Osteoblast (primary cell): ENCODE results near the gene PADI3. TPM values are rescaled to one million over a fixed set of nuclear protein-coding genes. Genes with fewer than 3 reads are reported as not detected.

Source experiments
- DNase-seq: peaks from one replicate; pipeline ENCODE4 v3.0.0; 2011; ENCODE audit warnings: low spot score, mixed read lengths; ENCODE audit not compliant: insufficient read length; ENCODE audit errors: missing footprints
- H2AFZ ChIP-seq: 2 replicates; pipeline ENCODE4 v1.6.0; 2011; ENCODE audit warnings: mild to moderate bottlenecking, low read length
- H3K27ac ChIP-seq: 2 replicates; pipeline ENCODE4 v1.5.1; 2011; ENCODE audit warnings: mild to moderate bottlenecking, low read depth, low read length, moderate library complexity
- H3K27me3 ChIP-seq: 2 replicates; pipeline ENCODE4 v1.6.0; 2012; ENCODE audit warnings: mild to moderate bottlenecking, control low read depth, inconsistent platforms, low read length, moderate library complexity; ENCODE audit not compliant: insufficient read depth
- H3K36me3 ChIP-seq: 2 replicates; pipeline ENCODE4 v1.5.1; 2011; ENCODE audit warnings: mild to moderate bottlenecking, low read length, control low read depth, moderate library complexity; ENCODE audit not compliant: insufficient read depth
- H3K4me1 ChIP-seq: 2 replicates; pipeline ENCODE4 v1.5.1; 2011; ENCODE audit warnings: mild to moderate bottlenecking, low read length, control low read depth, moderate library complexity; ENCODE audit not compliant: insufficient read depth
- H3K4me2 ChIP-seq: 2 replicates; pipeline ENCODE4 v1.6.0; 2011; ENCODE audit warnings: mild to moderate bottlenecking, low read length; ENCODE audit not compliant: insufficient read depth
- H3K4me3 ChIP-seq: fragments of 200-600 bp; sonication (generic); 3 replicates; pipeline ENCODE4 v1.5.1; 2012; ENCODE audit warnings: mild to moderate bottlenecking, low read length, inconsistent platforms; ENCODE audit not compliant: insufficient read depth
- H3K79me2 ChIP-seq: 2 replicates; pipeline ENCODE4 v1.6.0; 2012; ENCODE audit warnings: mild to moderate bottlenecking, low read length, control low read depth, inconsistent platforms; ENCODE audit not compliant: insufficient read depth
- H3K9me3 ChIP-seq: 2 replicates; pipeline ENCODE4 v1.5.1; 2011; ENCODE audit warnings: low read depth, low read length, control low read depth
- H4K20me1 ChIP-seq: 2 replicates; pipeline ENCODE4 v1.6.0; 2012; ENCODE audit warnings: mild to moderate bottlenecking, low read length, control low read depth; ENCODE audit not compliant: insufficient read depth
- CTCF ChIP-seq: IDR thresholded peaks from 2 replicates; pipeline ENCODE4 v1.5.1; 2011; ENCODE audit warnings: mild to moderate bottlenecking, low read depth, low read length, moderate library complexity; ENCODE audit errors: extremely low read depth
- total RNA-seq: library from RNA; depleted of rRNA; stranded (reverse); fragments of >200 nt; gene quantifications from 2 replicates; pipeline ENCODE4 v1.2.3, GENCODE V29; 2012

Gene PADI3
- total RNA-seq, 1 donor = not detected

GRCh38 chr1:17208546-17208945 is 40.4 kb upstream of the PADI3 start:
- Histone ChIP-seq H2AFZ (no peak overlapping the region), H3K79me2 (no peaks in the 10 kb centered on the region)

GRCh38 chr1:17209430-17209829 is 39.5 kb upstream of the PADI3 start:
- Histone ChIP-seq H3K36me3 (no peaks in the 10 kb centered on the region), H2AFZ (peak overlapping the region; percentile 36), H3K4me2 (no peak overlapping the region), H3K4me3 (no peak overlapping the region), H4K20me1 (no peaks in the 10 kb centered on the region), H3K4me1 (peaks cover 26% of the 10 kb centered on the region), H3K27me3 (no peaks in the 10 kb centered on the region), H3K79me2 (no peaks in the 10 kb centered on the region), H3K9me3 (no peaks in the 10 kb centered on the region), H3K27ac (no peak overlapping the region)
- TF ChIP-seq CTCF = no peak
- no peak for DNase-seq

More at GRCh38 chr1:17208546-17208945, 40.4 kb upstream of the PADI3 start:
- Histone ChIP-seq H3K4me1 (peaks cover 26% of the 10 kb centered on the region), H3K27me3 (no peaks in the 10 kb centered on the region), H3K27ac (no peak overlapping the region), H3K4me2 (no peak overlapping the region), H3K36me3 (no peaks in the 10 kb centered on the region), H3K9me3 (no peaks in the 10 kb centered on the region), H4K20me1 (no peaks in the 10 kb centered on the region), H3K4me3 (no peak overlapping the region)
- TF ChIP-seq CTCF = no peak
- DNase-seq = peak; percentile 68

GRCh38 chr1:17210176-17210575 is 38.7 kb upstream of the PADI3 start:
- peaks cover 26% of the 10 kb centered on the region for H3K4me1 ChIP-seq
- no peak for TF ChIP-seq CTCF
- no peak overlapping the region for H3K27ac ChIP-seq
- H3K36me3 ChIP-seq = no peaks in the 10 kb centered on the region
- H3K27me3 ChIP-seq = no peaks in the 10 kb centered on the region
- no peak overlapping the region for H2AFZ ChIP-seq
- no peak overlapping the region for H3K4me3 ChIP-seq
- H3K9me3 ChIP-seq = no peaks in the 10 kb centered on the region
- no peaks in the 10 kb centered on the region for H3K79me2 ChIP-seq
- no peak overlapping the region for H3K4me2 ChIP-seq
- no peaks in the 10 kb centered on the region for H4K20me1 ChIP-seq
- DNase-seq = no peak

- Histone ChIP-seq H3K27me3 (no peaks in the 10 kb centered on the region), H3K27ac (no peak overlapping the region), H4K20me1 (no peaks in the 10 kb centered on the region), H3K4me2 (no peak overlapping the region), H3K4me3 (no peak overlapping the region), H3K9me3 (no peaks in the 10 kb centered on the region), H3K36me3 (no peaks in the 10 kb centered on the region), H3K4me1 (peaks cover 31% of the 10 kb centered on the region), H2AFZ (no peak overlapping the region), H3K79me2 (no peaks in the 10 kb centered on the region)
- no peak for TF ChIP-seq CTCF
- DNase-seq = no peak
Measured at GRCh38 chr1:17211377-17211776, 37.5 kb upstream of the PADI3 start.
